GM20000 (cell line): Measurements from ENCODE around the gene MAP3K12.

Experiments used
- DNase-seq: peaks from one replicate; pipeline ENCODE4 v3.0.0; 2012; ENCODE audit warnings: low spot score
- CTCF ChIP-seq: IDR thresholded peaks from 2 replicates; pipeline ENCODE4 v1.5.1; 2012; ENCODE audit warnings: mild to moderate bottlenecking, control low read depth; ENCODE audit errors: extremely low read depth, missing control alignments

The MAP3K12 gene

DNA sequence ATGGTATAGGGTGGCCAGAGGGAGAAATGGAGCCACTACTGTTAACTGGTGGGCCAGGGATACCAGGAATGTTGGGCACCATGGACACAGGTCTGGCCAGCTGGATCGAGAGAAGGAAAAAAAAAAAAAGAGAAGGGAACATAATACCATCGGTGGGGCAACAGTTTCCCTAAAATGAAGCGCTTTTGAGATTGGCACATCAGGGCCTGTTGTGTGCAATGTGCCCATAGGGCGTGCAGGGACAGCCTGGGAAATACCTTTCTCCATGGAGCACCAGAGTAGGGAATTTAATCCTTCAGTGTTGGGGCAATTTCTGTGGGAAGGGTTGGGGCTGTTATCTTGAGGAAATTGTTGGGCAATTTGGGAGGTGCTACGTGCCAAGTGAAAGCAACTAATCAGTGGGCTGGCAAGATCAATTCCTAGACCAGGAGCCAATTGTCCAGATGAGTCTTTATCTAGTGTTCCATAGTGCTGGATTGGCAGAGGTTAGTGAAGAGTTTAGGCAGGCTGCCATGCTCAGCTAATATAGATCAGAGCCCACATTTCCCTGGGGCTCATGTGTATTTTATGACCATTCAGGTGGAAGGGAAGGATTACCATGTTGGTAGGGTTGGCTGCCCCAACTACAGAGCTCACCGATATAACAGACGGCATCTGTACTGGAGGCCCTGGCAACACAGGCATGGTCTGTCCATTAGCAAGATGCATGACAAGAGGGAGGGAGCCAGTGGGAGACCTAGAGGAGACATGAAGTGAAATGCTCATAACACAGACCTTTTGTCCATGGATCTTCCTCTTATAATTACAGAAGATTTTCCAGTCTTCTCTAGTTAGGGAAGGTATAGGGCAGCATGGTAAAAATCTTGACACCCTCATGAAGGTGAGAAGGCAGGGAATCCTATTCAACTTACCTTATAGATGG is 33.5 kb upstream of the MAP3K12 start:
- TF ChIP-seq CTCF = no peak
- no peak for DNase-seq

GRCh38 chr12:53532021-53532420 is 32.8 kb upstream of the MAP3K12 start:
- no peak for DNase-seq
- TF ChIP-seq CTCF = no peak

GRCh38 chr12:53530920-53531319 is 31.7 kb upstream of the MAP3K12 start:
- no peak for DNase-seq
- no peak for TF ChIP-seq CTCF

GRCh38 chr12:53530061-53530460 is 30.8 kb upstream of the MAP3K12 start:
- TF ChIP-seq CTCF = no peak
- DNase-seq = no peak

- no peak for DNase-seq
- TF ChIP-seq CTCF = no peak
These were observed 25.2 kb upstream of the MAP3K12 start for GRCh38 chr12:53524476-53524875.

DNA sequence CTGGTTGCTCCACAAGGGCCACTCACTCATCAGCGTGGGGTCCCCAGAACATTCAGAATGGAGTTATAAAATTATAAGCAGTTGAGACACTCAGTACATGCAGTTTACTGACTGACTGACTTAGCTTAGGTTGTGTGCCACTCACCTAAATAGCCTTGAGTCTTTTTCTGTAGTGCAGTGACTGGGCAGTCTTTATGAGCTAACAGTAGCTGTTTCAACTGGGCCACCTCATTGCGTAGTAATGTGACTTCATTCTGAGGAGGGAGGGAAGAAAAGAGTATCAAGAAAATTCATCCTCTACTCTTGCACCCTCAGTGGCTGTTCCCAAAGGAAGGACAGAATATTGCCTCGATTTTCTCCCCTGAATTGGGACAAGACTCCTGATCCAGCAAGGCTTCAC is 23.9 kb upstream of the MAP3K12 start:
- no peak for TF ChIP-seq CTCF
- no peak for DNase-seq

GRCh38 chr12:53518381-53518780 is 19.1 kb upstream of the MAP3K12 start:
- no peak for DNase-seq
- TF ChIP-seq CTCF = no peak
